AG09309 (cell line): ENCODE results near the gene RNF166.
"Not testable (repeated sequence)": the region's sequence is repeated elsewhere in the genome, so short reads cannot be mapped to it uniquely, and the experiment has no call there.

Experiments used
- DNase-seq: peaks from one replicate; pipeline ENCODE4 v3.0.0-alpha.2; 2010; ENCODE audit warnings: low read depth
- H3K4me3 ChIP-seq: 2 replicates; pipeline ENCODE4 v1.5.1; 2011; ENCODE audit warnings: mild to moderate bottlenecking, low read depth, low read length, moderate library complexity; ENCODE audit not compliant: control insufficient read depth
- CTCF ChIP-seq: IDR thresholded peaks from 2 replicates; pipeline ENCODE4 v1.5.1; 2011; ENCODE audit warnings: mild to moderate bottlenecking, low read depth, low read length, inconsistent platforms; ENCODE audit not compliant: insufficient read depth, control insufficient read depth; ENCODE audit errors: missing control alignments

Gene RNF166

DNA sequence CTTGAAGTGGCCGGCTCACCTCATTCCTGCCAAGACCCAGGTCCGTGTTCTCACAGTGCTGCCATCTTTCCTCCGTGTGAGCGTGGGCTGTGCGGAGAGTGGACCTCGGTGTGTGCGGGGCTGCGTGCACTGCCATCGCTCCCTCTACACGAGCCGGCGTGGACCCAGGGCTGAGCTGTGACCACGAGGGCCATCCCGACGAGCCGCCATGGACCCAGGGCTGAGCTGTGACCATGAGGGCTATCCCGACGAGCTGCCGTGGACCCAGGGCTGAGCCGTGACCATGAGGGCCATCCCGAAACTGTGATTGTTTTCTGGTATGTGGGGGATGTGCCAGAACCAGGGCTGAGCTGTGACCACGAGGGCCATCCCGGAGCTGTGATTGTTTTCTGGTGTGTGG is 34.4 kb downstream of the RNF166 start:
- H3K4me3 ChIP-seq = no peak overlapping the region
- no peak for TF ChIP-seq CTCF
- no peak for DNase-seq

DNA sequence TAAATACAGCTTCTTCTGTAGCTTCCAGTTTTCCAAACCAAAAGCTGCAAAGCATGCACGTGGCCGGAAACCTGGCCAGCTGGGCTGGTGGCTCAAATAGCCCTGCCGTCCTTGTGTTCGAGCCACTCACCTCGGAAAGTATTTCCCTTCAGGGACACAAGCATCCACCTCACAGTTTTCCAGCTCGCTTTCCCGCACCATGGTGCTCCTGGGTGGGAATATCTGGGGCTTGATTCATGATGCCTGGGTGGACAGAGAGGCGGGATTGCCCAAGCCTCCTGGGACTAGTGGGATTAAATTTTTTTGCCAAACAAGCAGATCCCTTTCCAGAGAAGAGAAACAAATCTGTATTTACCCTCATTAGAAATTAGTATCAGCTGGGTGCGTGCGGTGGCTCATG is 36.2 kb downstream of the RNF166 start:
- no peak for TF ChIP-seq CTCF
- H3K4me3 ChIP-seq = no peak overlapping the region
- no peak for DNase-seq

- not testable (repeated sequence) for H3K4me3 ChIP-seq, DNase-seq
Observed at GRCh38 chr16:88669493-88669892, 36.7 kb downstream of the RNF166 start.

DNA sequence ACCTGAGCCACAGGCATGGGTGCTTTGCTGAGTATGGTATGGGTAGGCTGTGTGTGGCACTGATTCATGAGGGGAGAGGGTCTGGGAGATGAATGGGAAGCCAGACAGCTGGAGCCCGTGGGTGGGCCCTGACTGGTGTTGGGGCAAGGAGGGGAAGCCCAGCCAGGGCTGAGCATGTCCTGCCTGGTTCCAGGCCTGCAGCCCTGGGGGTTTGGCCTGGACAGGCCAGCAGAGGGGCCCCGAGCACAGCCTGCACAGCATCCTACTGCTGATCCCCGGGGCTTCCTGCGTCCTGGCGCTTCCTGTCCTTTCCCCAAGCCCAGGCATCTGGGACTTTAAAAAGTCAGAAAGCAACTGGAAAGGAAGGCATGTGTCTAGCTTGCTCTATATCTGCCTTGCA is 38.7 kb downstream of the RNF166 start:
- no peak for DNase-seq
- TF ChIP-seq CTCF = no peak
- H3K4me3 ChIP-seq = no peak overlapping the region

GRCh38 chr16:88665570-88665969 is 40.6 kb downstream of the RNF166 start:
- TF ChIP-seq CTCF = no peak
- no peak for DNase-seq
- H3K4me3 ChIP-seq = no peak overlapping the region

GRCh38 chr16:88665148-88665547 is 41.1 kb downstream of the RNF166 start:
- no peak for TF ChIP-seq CTCF
- no peak for DNase-seq
- H3K4me3 ChIP-seq = no peak overlapping the region

- peak; percentile 85 for DNase-seq
- H3K4me3 ChIP-seq = peak within 1 kb of the TSS; percentile 88
- TF ChIP-seq CTCF = peak; percentile 2
Observed at GRCh38 chr16:88662843-88663606, 43.2 kb downstream of the RNF166 start, which contains the start of gene MVD. TSS of gene MVD (minus strand) at chr16:88663091. CDS start at chr16:88663080, 11 bp downstream.
